Fibroblast of gingiva (primary cell): ENCODE data around the gene PTPRT.

Source experiments
- DNase-seq: peaks from one replicate; pipeline ENCODE4 v3.0.0-alpha.2; 2011; ENCODE audit warnings: low read depth

PTPRT gene

DNA sequence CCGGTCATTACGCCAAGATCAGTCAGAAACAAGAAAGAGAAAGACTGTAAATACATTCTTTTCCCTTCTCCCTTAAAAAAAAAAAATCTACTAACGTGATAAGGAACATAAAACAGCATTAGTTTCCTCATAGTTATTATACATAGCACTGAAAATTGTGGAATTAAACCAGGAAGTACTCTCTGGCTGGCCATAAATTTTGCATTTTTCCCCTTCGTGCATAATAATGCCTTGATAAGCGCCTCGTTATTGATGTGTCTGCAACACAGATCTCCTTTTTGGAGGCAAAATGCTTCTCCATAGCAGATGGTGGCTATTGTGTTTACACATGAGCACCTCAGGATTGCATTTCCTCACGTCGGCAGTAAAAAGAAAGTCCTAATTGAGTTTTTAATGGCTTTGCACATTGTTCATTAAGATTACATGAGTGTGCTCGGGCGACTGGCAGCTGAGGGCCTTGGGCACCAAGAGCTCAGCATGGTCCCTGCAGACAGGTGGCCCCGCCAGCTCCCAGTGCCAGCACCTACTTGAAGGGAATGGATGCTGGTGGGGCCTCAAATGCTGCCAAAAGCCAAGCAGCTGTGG is 394.5 kb downstream of the PTPRT start:
- DNase-seq = no peak

GRCh38 chr20:42792052-42792451 is 397.7 kb downstream of the PTPRT start:
- no peak for DNase-seq

GRCh38 chr20:42790111-42790510 is 399.6 kb downstream of the PTPRT start:
- no peak for DNase-seq

DNA sequence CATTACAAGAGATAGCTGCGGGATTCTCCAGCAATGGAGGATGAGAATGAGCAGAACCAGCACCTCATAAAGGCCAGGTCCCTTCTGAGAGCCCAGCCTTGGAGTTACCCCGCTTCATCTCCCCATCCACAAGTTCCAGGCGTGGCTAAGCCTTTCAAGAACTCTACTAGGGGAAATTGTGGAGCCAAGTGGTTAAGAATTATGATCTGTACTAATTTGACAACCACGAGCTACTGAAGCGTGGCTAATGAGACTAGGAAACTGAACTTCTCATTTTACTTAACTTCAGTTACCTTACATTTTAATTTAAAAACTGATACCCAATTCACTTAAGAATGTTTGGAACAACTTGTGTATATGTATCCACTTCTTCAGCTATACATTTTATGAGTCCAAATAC is 401.0 kb downstream of the PTPRT start:
- DNase-seq = no peak

DNA sequence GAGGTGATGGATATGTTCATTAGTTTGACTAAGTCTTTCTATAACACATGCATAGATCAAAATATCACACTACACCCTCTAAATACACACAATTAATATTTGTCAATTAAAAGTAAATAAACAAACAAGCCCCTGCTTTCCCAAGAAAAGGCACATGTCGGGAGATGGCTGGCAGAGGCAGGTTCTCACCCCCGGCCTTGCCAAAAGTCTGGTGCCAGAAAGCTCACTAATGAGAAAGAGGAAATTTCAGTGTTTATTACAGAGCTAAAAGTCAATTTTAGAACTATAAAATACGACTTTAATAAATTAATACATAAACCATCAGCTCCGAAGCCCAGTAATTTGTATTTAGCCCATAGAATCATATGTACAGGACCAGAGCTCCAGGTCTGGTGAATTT is 404.7 kb downstream of the PTPRT start:
- DNase-seq = no peak

DNA sequence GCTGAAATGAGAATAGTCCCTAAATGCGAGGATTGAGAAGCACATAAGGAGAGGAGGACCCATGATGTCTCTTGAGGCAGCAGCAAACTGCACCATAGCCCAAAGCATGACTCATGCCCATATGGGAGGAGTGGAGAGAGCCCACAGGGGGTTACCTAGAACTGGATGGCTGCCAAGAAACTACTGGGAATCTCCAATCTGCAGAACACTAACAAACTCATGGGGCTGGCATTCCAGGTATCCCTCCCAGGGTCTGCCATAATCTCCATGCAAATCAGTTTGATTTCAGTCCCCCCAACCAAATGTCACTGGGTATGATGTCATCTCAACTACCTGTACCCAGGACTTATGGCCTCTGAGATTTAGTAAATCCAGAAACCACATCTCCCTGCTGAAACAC is 410.5 kb downstream of the PTPRT start:
- DNase-seq = no peak

- DNase-seq = no peak
Measured at GRCh38 chr20:42775866-42776265, 413.8 kb downstream of the PTPRT start.

DNA sequence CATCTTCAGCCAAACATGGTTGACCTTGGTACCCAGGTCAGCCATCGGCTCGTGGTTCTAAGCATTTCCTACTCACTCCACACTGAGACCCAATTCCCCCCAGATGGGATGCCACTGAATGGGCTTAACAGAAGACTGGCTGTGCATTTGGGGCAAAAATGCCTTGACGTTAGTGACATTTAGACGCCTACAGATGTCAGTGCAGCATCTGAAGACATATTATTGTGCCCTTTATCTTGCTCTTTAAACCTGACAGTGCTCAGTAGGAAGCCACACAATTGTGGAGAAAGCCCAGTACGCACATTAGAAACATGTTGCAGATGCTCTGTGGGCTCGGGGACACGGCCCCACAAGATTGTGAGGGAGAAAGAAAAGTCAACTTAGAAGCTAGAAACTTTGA is 414.7 kb downstream of the PTPRT start:
- no peak for DNase-seq

- no peak for DNase-seq
Measured at GRCh38 chr20:42763015-42763414, 426.7 kb downstream of the PTPRT start.

DNA sequence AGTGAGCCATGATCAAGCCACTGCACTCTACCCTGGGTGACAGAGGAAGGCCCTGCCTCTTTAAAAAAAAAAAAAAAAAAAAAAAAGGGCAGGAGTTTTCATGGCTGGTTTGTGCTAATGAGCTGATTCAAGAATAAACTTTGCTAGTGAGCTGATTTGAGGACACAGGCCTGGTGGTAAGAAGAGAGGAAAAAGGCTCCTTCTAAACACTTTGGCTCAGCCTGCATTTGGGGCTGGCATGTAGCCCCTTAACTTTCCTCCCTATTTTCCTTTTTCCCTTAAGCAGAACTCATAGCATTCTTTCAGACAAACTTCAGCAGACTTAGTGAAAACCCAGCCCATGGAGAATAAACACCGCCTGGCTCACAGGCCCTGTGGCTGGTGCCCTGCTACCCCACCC is 432.7 kb downstream of the PTPRT start:
- DNase-seq = no peak

GRCh38 chr20:42754706-42755105 is 435.0 kb downstream of the PTPRT start:
- DNase-seq = no peak

- no peak for DNase-seq
Measured at GRCh38 chr20:42752620-42753019, 437.1 kb downstream of the PTPRT start.

DNA sequence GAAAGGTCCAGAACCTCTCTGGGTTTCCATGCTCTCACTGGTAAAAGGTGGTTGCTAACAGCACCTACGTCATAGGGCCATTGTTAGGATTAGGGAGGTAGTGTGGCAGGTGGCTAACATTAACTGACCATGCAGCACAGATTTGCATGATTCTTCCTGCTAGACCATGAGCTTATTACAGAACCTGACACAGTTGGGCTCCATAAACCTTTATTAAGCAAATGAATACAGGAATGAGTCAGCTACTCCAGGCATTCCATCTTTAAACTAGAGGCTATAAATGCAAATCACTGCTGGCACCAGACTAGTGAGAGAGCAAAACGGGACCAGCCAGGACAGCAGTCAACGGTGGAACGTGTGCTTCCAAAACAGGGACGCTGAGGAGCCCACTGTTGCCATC is 440.1 kb downstream of the PTPRT start:
- no peak for DNase-seq

- no peak for DNase-seq
Measured at GRCh38 chr20:42747765-42748411, 441.8 kb downstream of the PTPRT start.

GRCh38 chr20:42744756-42745465 is 444.8 kb downstream of the PTPRT start:
- DNase-seq = no peak

- no peak for DNase-seq
Measured at GRCh38 chr20:42742926-42743325, 446.8 kb downstream of the PTPRT start.

DNA sequence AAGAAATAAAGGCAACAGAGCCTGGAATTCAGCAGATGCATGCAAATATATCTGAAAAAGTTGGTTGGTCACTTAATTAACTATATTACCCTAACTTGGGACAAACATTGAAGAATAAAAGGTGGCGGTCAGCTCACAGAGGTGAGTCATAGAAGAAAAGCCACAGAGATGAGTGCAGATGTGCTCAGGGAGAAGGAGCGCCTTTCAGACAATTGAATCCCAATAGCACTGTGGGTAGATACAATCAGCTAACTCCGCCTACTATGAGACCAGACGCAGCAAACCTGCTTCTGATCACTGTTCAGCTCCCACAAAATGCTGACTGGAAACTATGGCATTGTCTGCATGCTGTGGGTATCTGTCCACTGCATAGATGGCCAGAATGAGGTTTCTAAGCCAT is 447.8 kb downstream of the PTPRT start:
- DNase-seq = no peak

- DNase-seq = no peak
Measured at GRCh38 chr20:42740226-42740870, 449.4 kb downstream of the PTPRT start.

GRCh38 chr20:42739683-42740082 is 450.0 kb downstream of the PTPRT start:
- DNase-seq = no peak

DNA sequence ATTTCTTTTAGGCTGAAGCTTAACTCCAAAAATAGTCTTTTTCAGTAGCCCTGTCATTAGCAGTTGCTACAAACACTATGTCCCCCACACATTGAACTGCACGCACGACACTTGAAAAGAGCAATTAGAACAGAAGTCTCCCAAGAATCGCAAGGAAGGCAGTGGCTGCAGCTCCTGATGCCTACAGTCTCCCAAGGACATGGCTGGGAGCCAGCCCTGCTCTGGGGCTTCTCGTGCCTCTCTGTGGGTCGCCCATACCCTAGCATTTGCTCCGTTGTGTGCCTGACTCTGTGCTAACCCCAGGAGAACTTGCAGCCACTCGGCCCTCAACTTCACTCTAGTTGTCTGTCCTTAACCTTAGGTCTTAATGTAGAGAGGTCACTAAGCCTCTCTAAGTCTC is 454.2 kb downstream of the PTPRT start:
- DNase-seq = no peak

GRCh38 chr20:42734660-42735368 is 454.9 kb downstream of the PTPRT start:
- no peak for DNase-seq

DNA sequence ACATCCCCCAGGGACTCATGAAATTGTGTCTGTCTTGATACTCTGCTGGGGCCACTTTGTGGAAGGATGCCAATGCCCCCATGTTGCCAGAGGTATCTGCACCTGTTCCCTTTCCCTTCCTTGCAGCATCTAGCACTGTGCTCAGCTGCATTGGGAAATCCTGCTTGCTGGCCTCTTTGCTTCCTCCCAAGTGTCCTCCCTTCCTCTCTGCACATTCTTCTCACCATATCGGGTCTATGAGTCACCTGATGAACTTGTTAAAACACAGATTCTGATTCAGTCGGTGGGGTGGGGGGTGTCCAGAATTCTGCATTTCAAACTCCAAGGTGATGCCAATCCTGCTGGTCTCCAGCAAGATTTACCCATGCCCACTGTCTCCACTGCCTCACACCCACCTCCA is 467.8 kb downstream of the PTPRT start:
- no peak for DNase-seq
